ENCODE data around the gene IQCM.
"Not testable (repeated sequence)": the region's sequence is repeated elsewhere in the genome, so short reads cannot be mapped to it uniquely, and the experiment has no call there.

The IQCM gene

GRCh38 chr4:149349541-149349940, 466.1 kb downstream of the IQCM start:
- no peaks in the 10 kb centered on the region for H3K36me3 ChIP-seq (ENCODE audit: control insufficient read depth, insufficient read depth, low read length)
- no peaks in the 10 kb centered on the region for H3K4me1 ChIP-seq (ENCODE audit: control insufficient read depth, insufficient read depth, low read length)
- no peak overlapping the region for H3K4me3 ChIP-seq (ENCODE audit: low read length)
- no peak overlapping the region for H3K27ac ChIP-seq (ENCODE audit: low read depth, low read length)
- no peak overlapping the region for H3K9ac ChIP-seq (ENCODE audit: low read length)
- no peaks in the 10 kb centered on the region for H3K27me3 ChIP-seq (ENCODE audit: control insufficient read depth, insufficient read depth, low read length)

GRCh38 chr4:149347139-149347538, 468.5 kb downstream of the IQCM start:
- Histone ChIP-seq H3K4me3 (ENCODE audit: low read length) (no peak overlapping the region), H3K4me1 (ENCODE audit: control insufficient read depth, insufficient read depth, low read length) (no peaks in the 10 kb centered on the region), H3K9ac (ENCODE audit: low read length) (no peak overlapping the region), H3K36me3 (ENCODE audit: control insufficient read depth, insufficient read depth, low read length) (no peaks in the 10 kb centered on the region), H3K27ac (ENCODE audit: low read depth, low read length) (no peak overlapping the region), H3K27me3 (ENCODE audit: control insufficient read depth, insufficient read depth, low read length) (no peaks in the 10 kb centered on the region)

- no peak overlapping the region for H3K9ac ChIP-seq (ENCODE audit: low read length)
- H3K27ac ChIP-seq (ENCODE audit: low read depth, low read length): no peak overlapping the region
- no peaks in the 10 kb centered on the region for H3K4me1 ChIP-seq (ENCODE audit: control insufficient read depth, insufficient read depth, low read length)
Observed at GRCh38 chr4:149345424-149345823, 470.2 kb downstream of the IQCM start.

GRCh38 chr4:149344436-149344835, 471.2 kb downstream of the IQCM start:
- Histone ChIP-seq H3K27me3 (ENCODE audit: control insufficient read depth, insufficient read depth, low read length) (no peaks in the 10 kb centered on the region), H3K4me1 (ENCODE audit: control insufficient read depth, insufficient read depth, low read length) (no peaks in the 10 kb centered on the region), H3K4me3 (ENCODE audit: low read length) (no peak overlapping the region), H3K36me3 (ENCODE audit: control insufficient read depth, insufficient read depth, low read length) (no peaks in the 10 kb centered on the region), H3K9ac (ENCODE audit: low read length) (no peak overlapping the region), H3K27ac (ENCODE audit: low read depth, low read length) (no peak overlapping the region)

More at GRCh38 chr4:149345424-149345823, 470.2 kb downstream of the IQCM start:
- Histone ChIP-seq H3K27me3 (ENCODE audit: control insufficient read depth, insufficient read depth, low read length) (no peaks in the 10 kb centered on the region), H3K36me3 (ENCODE audit: control insufficient read depth, insufficient read depth, low read length) (no peaks in the 10 kb centered on the region), H3K4me3 (ENCODE audit: low read length) (no peak overlapping the region)

- Histone ChIP-seq H3K4me3 (ENCODE audit: low read length) (no peak overlapping the region), H3K36me3 (ENCODE audit: control insufficient read depth, insufficient read depth, low read length) (no peaks in the 10 kb centered on the region), H3K4me1 (ENCODE audit: control insufficient read depth, insufficient read depth, low read length) (no peaks in the 10 kb centered on the region), H3K27ac (ENCODE audit: low read depth, low read length) (no peak overlapping the region), H3K9ac (ENCODE audit: low read length) (no peak overlapping the region), H3K27me3 (ENCODE audit: control insufficient read depth, insufficient read depth, low read length) (no peaks in the 10 kb centered on the region)
Observed at GRCh38 chr4:149343614-149344013, 472.0 kb downstream of the IQCM start.

- H3K27ac ChIP-seq (ENCODE audit: low read depth, low read length); H3K27me3 ChIP-seq (ENCODE audit: control insufficient read depth, insufficient read depth, low read length); H3K36me3 ChIP-seq (ENCODE audit: control insufficient read depth, insufficient read depth, low read length); H3K4me1 ChIP-seq (ENCODE audit: control insufficient read depth, insufficient read depth, low read length); H3K4me3 ChIP-seq (ENCODE audit: low read length); H3K9ac ChIP-seq (ENCODE audit: low read length): not testable (repeated sequence)
Observed at GRCh38 chr4:149341117-149341516, 474.5 kb downstream of the IQCM start.

GRCh38 chr4:149328161-149328560, 487.5 kb downstream of the IQCM start:
- no peak overlapping the region for H3K27ac ChIP-seq (ENCODE audit: low read depth, low read length)
- H3K4me1 ChIP-seq (ENCODE audit: control insufficient read depth, insufficient read depth, low read length): no peaks in the 10 kb centered on the region
- no peaks in the 10 kb centered on the region for H3K27me3 ChIP-seq (ENCODE audit: control insufficient read depth, insufficient read depth, low read length)
- H3K4me3 ChIP-seq (ENCODE audit: low read length): no peak overlapping the region
- no peaks in the 10 kb centered on the region for H3K36me3 ChIP-seq (ENCODE audit: control insufficient read depth, insufficient read depth, low read length)
- H3K9ac ChIP-seq (ENCODE audit: low read length): no peak overlapping the region

GRCh38 chr4:149322203-149322602, 493.4 kb downstream of the IQCM start:
- no peaks in the 10 kb centered on the region for H3K4me1 ChIP-seq (ENCODE audit: control insufficient read depth, insufficient read depth, low read length)
- H3K27me3 ChIP-seq (ENCODE audit: control insufficient read depth, insufficient read depth, low read length): no peaks in the 10 kb centered on the region
- H3K27ac ChIP-seq (ENCODE audit: low read depth, low read length): no peak overlapping the region
- no peak overlapping the region for H3K4me3 ChIP-seq (ENCODE audit: low read length)
- no peak overlapping the region for H3K9ac ChIP-seq (ENCODE audit: low read length)
- H3K36me3 ChIP-seq (ENCODE audit: control insufficient read depth, insufficient read depth, low read length): no peaks in the 10 kb centered on the region

- H3K27me3 ChIP-seq (ENCODE audit: control insufficient read depth, insufficient read depth, low read length): no peaks in the 10 kb centered on the region
- no peak overlapping the region for H3K27ac ChIP-seq (ENCODE audit: low read depth, low read length)
- no peak overlapping the region for H3K9ac ChIP-seq (ENCODE audit: low read length)
- H3K36me3 ChIP-seq (ENCODE audit: control insufficient read depth, insufficient read depth, low read length): no peaks in the 10 kb centered on the region
- H3K4me1 ChIP-seq (ENCODE audit: control insufficient read depth, insufficient read depth, low read length): no peaks in the 10 kb centered on the region
- no peak overlapping the region for H3K4me3 ChIP-seq (ENCODE audit: low read length)
Observed at GRCh38 chr4:149321438-149321837, 494.2 kb downstream of the IQCM start.

GRCh38 chr4:149311076-149311475, 504.6 kb downstream of the IQCM start:
- H3K27me3 ChIP-seq (ENCODE audit: control insufficient read depth, insufficient read depth, low read length): no peaks in the 10 kb centered on the region
- H3K4me1 ChIP-seq (ENCODE audit: control insufficient read depth, insufficient read depth, low read length): no peaks in the 10 kb centered on the region
- no peaks in the 10 kb centered on the region for H3K36me3 ChIP-seq (ENCODE audit: control insufficient read depth, insufficient read depth, low read length)
- H3K4me3 ChIP-seq (ENCODE audit: low read length): no peak overlapping the region
- H3K27ac ChIP-seq (ENCODE audit: low read depth, low read length): no peak overlapping the region
- no peak overlapping the region for H3K9ac ChIP-seq (ENCODE audit: low read length)

- no peaks in the 10 kb centered on the region for H3K27me3 ChIP-seq (ENCODE audit: control insufficient read depth, insufficient read depth, low read length)
- H3K27ac ChIP-seq (ENCODE audit: low read depth, low read length): no peak overlapping the region
- H3K9ac ChIP-seq (ENCODE audit: low read length): no peak overlapping the region
- H3K4me1 ChIP-seq (ENCODE audit: control insufficient read depth, insufficient read depth, low read length): no peaks in the 10 kb centered on the region
- H3K36me3 ChIP-seq (ENCODE audit: control insufficient read depth, insufficient read depth, low read length): no peaks in the 10 kb centered on the region
- no peak overlapping the region for H3K4me3 ChIP-seq (ENCODE audit: low read length)
Observed at GRCh38 chr4:149306537-149306936, 509.1 kb downstream of the IQCM start.
